Caco-2 (cell line): ENCODE results near the gene NUP210. TPM values are rescaled to one million over a fixed set of nuclear protein-coding genes. Genes with fewer than 3 reads are reported as not detected.

Source experiments
- BruUV-seq: library from RNA; stranded (reverse); fragments of 400-500 nt; replicated peaks from 2 replicates; lab custom pipeline; 2021; lab: Mats Ljungman, UMichigan
- CTCF ChIA-PET: fragments of 300-600 bp; sonication (Branson Sonifier 250); formaldehyde crosslinking; loops from one replicate; lab custom pipeline; 2022; ENCODE audit warnings: antibody characterized with exemption; lab: Charles Lee
- POLR2A ChIA-PET: fragments of 300-600 bp; sonication (Branson Sonifier 250); formaldehyde crosslinking; loops from one replicate; lab custom pipeline; 2022; ENCODE audit warnings: antibody characterized with exemption; lab: Charles Lee
- DNase-seq, 2 experiments: peaks; one replicate each; pipeline versions ENCODE4 v3.0.0 to v3.0.0-alpha.2; 2020 to 2022
- H3K27me3 ChIP-seq: replicated peaks from 2 replicates; pipeline ENCODE4 v1.6.0; 2011; ENCODE audit warnings: low read length; ENCODE audit not compliant: control insufficient read depth, insufficient read depth
- H3K36me3 ChIP-seq: 2 replicates; pipeline ENCODE4 v1.5.1; 2011; ENCODE audit warnings: low read length; ENCODE audit not compliant: control insufficient read depth, insufficient read depth
- H3K4me1 ChIP-seq: fragments of 250-450 bp; sonication (Bioruptor Pico); 2 replicates; pipeline ENCODE4 v1.5.1; 2020; ENCODE audit warnings: mild to moderate bottlenecking
- H3K4me3 ChIP-seq: 2 replicates; pipeline ENCODE4 v1.5.1; 2011; ENCODE audit warnings: low read depth, mild to moderate bottlenecking, control low read depth, low read length
- H3K9me3 ChIP-seq: fragments of 250-450 bp; sonication (Bioruptor Pico); 2 replicates; pipeline ENCODE4 v1.5.1; 2020; ENCODE audit warnings: mild to moderate bottlenecking, moderate library complexity
- H3K27ac Mint-ChIP-seq: one replicate; pipeline ENCODE4 v1.8.0; 2022; ENCODE audit warnings: mixed read lengths; ENCODE audit not compliant: unreplicated experiment
- H3K27me3 Mint-ChIP-seq: one replicate; pipeline ENCODE4 v1.8.0; 2022; ENCODE audit warnings: mixed read lengths; ENCODE audit not compliant: insufficient read depth, unreplicated experiment
- H3K36me3 Mint-ChIP-seq: one replicate; pipeline ENCODE4 v1.8.0; 2022; ENCODE audit warnings: mild to moderate bottlenecking, mixed read lengths; ENCODE audit not compliant: insufficient read depth, unreplicated experiment
- H3K4me1 Mint-ChIP-seq: one replicate; pipeline ENCODE4 v1.8.0; 2022; ENCODE audit warnings: low read depth, mixed read lengths; ENCODE audit not compliant: unreplicated experiment
- H3K4me3 Mint-ChIP-seq: one replicate; pipeline ENCODE4 v1.8.0; 2022; ENCODE audit warnings: mild to moderate bottlenecking, moderate library complexity, mixed read lengths; ENCODE audit not compliant: unreplicated experiment
- H3K9me3 Mint-ChIP-seq: one replicate; pipeline ENCODE4 v1.8.0; 2022; ENCODE audit warnings: mixed read lengths; ENCODE audit not compliant: unreplicated experiment
- CTCF ChIP-seq, 2 experiments: fragments of 200-600 bp in 1 of 2; IDR thresholded peaks; 1 replicate in 1 of 2; 2 replicates in 1 of 2; pipeline versions ENCODE4 v1.5.1 to v1.8.0; 2011 to 2022; ENCODE audit warnings: antibody characterized with exemption in 1 of 2, control low read depth in 1 of 2, inconsistent platforms in 1 of 2, low read depth in 1 of 2, low read length in 1 of 2, mild to moderate bottlenecking in 1 of 2, moderate library complexity in 1 of 2; ENCODE audit not compliant: insufficient read depth in 1 of 2, severe bottlenecking in 1 of 2, unreplicated experiment in 1 of 2
- intact Hi-C: fragments of 100-400 bp; cut with micrococcal nuclease; formaldehyde crosslinking; loops from one replicate; pipeline ENCODE4 v1.10.0; 2022; ENCODE audit not compliant: unreplicated experiment
- total RNA-seq: library from RNA; stranded (reverse); gene quantifications from 2 replicates; pipeline ENCODE4 v1.2.3, GENCODE V29; 2022

Gene NUP210
- total RNA-seq, 1 experiment from 2014 or later = 63.7 TPM

DNA sequence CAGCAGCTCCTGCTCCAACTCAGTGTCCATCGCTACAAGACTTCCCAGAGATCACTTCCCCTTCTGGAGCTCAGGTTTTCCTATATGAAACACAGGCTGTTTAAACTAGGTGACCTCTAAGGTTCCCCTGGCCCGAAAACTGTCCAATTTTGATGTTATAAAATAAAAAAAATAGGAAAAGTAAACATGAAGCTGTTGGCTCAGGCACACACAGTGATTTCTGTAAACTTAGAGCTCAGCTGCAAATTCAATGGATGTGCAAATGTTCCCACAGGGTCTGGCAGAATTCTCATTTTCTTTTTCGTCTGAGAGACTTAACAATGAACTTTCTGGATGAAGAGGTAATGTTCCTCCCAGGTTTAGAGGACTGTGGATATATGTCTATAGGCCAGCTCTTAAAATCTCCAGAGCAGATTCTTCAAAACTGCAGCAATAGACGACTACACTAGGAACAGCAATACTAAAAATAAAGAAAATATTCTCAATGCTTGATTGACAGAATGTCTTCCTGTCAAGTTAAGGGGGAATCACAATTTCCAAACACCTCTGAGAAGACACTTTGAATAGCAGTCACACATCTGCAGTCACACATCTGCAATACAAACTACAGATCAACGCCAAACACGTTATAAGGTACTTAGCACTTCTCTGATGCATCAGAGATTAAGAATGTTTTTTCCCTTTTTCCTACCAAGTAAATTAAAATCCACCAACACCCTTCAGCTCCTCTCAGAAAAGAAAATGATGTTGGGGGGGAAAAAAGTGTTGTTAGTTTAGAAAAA is 2.8 kb downstream of the NUP210 start:
- Histone ChIP-seq H3K4me3 (no peak overlapping the region), H3K27me3 (no peaks in the 10 kb centered on the region), H3K4me1 (peaks cover 9% of the 10 kb centered on the region), H3K36me3 (no peaks in the 10 kb centered on the region; the same call in 1 of the 2 replicates), H3K9me3 (no peaks in the 10 kb centered on the region)
- Mint-ChIP-seq H3K4me3 (no peak overlapping the region), H3K27me3 (no peaks in the 10 kb centered on the region), H3K4me1 (peaks cover 14% of the 10 kb centered on the region), H3K9me3 (no peaks in the 10 kb centered on the region), H3K36me3 (no peaks in the 10 kb centered on the region), H3K27ac (no peak overlapping the region)
- no peak for DNase-seq
- no peak for TF ChIP-seq CTCF (IDR thresholded peaks at IDR 0.05; ENCODE audit: insufficient read depth in 1 of 2, low read depth in 1 of 2, low read length in 1 of 2, severe bottlenecking in 1 of 2, unreplicated experiment in 1 of 2)
- CTCF ChIA-PET = no interaction called here
- BruUV-seq = TSS peak; percentile 32
- intact Hi-C loops = no loop called here
- POLR2A ChIA-PET = interaction anchor here (0.5 kb wide), 1 partner anchor 63 kb away, joined by 5 read pairs; the partner anchor contains the start of gene HDAC11

DNA sequence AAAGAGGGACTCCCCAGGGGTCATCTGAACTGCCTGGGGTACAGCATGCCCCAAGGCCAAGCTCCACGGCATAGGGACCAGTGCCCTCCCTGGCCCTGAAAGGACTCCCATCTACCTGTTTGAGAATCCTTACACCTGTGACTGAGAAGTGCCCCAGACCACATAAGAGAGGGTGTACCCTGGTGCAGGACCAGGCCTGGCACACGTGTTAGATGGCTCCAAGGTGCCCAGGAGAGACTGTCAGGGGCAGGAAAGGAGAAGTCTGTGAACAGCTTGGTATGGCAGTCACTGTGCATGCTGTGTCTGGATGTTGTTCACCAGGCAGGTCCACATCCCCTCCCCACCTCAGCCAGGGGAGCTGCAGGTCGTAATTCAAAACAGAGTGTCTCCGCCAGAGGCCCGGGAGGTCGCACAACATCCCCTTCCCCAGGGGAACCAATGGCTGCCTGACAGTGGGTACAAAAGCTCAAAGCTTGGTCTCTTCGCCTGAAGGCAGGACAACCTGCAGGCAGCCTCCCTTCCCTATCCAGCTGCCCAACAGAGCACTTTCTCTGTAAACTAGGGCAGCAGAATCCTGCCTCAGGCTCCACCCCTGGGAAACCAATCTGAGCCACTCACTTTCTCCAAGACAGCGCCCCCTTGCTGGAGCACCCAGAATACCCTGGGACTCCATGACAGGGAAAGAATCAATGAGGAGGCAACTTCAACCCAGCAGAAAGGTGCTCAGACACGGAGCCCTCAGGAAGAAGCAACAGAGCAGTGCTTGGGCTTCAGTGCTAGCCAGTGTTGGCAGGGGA is 3.9 kb downstream of the NUP210 start:
- TF ChIP-seq CTCF (IDR thresholded peaks at IDR 0.05; ENCODE audit: insufficient read depth in 1 of 2, low read depth in 1 of 2, low read length in 1 of 2, severe bottlenecking in 1 of 2, unreplicated experiment in 1 of 2) = no peak
- Mint-ChIP-seq H3K4me1 (peaks cover 12% of the 10 kb centered on the region), H3K36me3 (no peaks in the 10 kb centered on the region), H3K9me3 (no peaks in the 10 kb centered on the region), H3K4me3 (no peak overlapping the region), H3K27me3 (no peaks in the 10 kb centered on the region), H3K27ac (no peak overlapping the region)
- no peaks in the 10 kb centered on the region for H3K27me3 ChIP-seq
- POLR2A ChIA-PET = no interaction called here
- no TSS peak for BruUV-seq
- no peak for DNase-seq
- H3K4me3 ChIP-seq = no peak overlapping the region
- H3K36me3 ChIP-seq = no peaks in the 10 kb centered on the region; the same call in 1 of the 2 replicates
- H3K9me3 ChIP-seq = no peaks in the 10 kb centered on the region
- intact Hi-C loops = no loop called here
- CTCF ChIA-PET = no interaction called here
- H3K4me1 ChIP-seq = peaks cover 8% of the 10 kb centered on the region

GRCh38 chr3:13415236-13415986 is 4.7 kb downstream of the NUP210 start:
- ChIA-PET POLR2A (no interaction called here), CTCF (no interaction called here)
- TF ChIP-seq CTCF (IDR thresholded peaks at IDR 0.05; ENCODE audit: insufficient read depth in 1 of 2, low read depth in 1 of 2, low read length in 1 of 2, severe bottlenecking in 1 of 2, unreplicated experiment in 1 of 2) = no peak
- no peak overlapping the region for H3K27ac Mint-ChIP-seq
- no peaks in the 10 kb centered on the region for H3K9me3 Mint-ChIP-seq
- no TSS peak for BruUV-seq
- Histone ChIP-seq H3K4me1 (no peaks in the 10 kb centered on the region), H3K4me3 (no peak overlapping the region), H3K36me3 (no peaks in the 10 kb centered on the region; the same call in 1 of the 2 replicates), H3K27me3 (no peaks in the 10 kb centered on the region), H3K9me3 (no peaks in the 10 kb centered on the region)
- peaks cover 6% of the 10 kb centered on the region for H3K4me1 Mint-ChIP-seq
- no peaks in the 10 kb centered on the region for H3K36me3 Mint-ChIP-seq
- intact Hi-C loops = no loop called here
- no peak overlapping the region for H3K4me3 Mint-ChIP-seq
- no peaks in the 10 kb centered on the region for H3K27me3 Mint-ChIP-seq
- no peak for DNase-seq
